ENCODE data around the gene PLXNB1.
A peak's percentile ranks its signal among the peaks of the same experiment; 100 is the strongest.

The PLXNB1 gene

DNA sequence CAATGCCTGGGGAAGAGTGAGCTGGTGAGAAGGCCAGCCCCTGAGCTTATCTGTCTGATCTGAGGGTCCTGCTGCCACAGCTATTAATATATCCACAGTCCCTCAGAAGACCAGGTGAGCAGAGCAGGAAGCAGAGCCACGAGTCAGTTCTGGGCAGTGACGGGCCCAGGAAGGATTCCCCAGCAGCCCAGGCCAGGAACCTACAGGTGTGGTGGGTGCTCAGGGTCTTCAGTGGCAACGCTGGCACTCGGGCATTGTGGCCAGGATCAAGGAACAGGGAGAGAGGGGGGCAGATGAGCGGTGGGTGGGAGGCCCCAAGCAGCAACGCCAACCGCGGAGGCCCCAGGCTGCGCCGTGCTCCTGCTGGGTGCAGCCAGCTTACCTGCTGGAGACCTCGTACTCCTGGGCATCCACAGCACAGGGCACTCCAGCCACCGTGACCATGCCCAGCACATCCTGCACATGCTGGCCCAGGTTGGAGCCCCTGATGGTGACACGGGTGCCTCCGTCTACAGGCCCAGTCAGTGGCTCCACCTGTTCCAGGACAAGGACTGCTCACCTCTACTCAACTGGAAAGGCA is 12.3 kb downstream of the PLXNB1 start:
- DNase-seq: no peak

DNA sequence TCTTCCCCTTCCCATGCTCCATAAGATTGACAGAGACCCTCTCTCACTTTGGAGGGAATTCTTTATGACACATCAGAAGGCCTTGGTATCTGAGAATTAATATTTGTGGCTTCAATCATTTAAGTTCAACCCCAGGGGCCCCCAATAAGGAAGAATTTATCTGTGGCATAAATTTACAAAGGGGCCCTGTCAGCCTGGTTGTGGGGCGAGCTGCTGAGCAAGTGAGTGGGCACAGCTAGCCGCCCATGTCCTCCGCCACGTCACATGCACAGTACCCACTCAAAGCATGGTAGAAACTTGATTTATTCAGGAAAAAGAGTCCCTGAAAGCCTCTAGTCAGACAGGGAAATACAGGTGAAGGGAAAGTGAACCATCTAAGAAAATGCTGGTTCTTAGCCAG is 13.3 kb downstream of the PLXNB1 start:
- DNase-seq: no peak

DNA sequence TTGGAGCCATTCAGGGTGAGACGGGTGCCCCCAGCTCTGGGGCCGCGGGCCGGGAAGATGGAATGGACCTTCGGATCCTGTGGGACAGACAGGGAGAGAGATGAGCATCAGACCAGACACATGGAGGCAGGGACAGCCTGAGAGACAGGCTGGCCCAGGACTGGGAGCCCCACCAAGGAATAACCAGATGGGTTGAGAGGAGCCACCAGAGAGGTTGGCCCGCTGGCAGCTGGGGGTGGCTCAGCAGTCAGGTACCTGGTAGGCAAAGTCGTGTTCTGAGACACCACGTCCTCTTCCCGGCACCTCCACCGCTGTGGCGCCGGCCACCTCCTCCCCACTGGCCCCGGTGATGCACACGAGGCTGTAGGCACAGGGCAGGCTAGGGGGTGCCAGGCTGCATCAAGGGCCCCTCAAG is 13.8 kb downstream of the PLXNB1 start:
- no peak for DNase-seq

DNA sequence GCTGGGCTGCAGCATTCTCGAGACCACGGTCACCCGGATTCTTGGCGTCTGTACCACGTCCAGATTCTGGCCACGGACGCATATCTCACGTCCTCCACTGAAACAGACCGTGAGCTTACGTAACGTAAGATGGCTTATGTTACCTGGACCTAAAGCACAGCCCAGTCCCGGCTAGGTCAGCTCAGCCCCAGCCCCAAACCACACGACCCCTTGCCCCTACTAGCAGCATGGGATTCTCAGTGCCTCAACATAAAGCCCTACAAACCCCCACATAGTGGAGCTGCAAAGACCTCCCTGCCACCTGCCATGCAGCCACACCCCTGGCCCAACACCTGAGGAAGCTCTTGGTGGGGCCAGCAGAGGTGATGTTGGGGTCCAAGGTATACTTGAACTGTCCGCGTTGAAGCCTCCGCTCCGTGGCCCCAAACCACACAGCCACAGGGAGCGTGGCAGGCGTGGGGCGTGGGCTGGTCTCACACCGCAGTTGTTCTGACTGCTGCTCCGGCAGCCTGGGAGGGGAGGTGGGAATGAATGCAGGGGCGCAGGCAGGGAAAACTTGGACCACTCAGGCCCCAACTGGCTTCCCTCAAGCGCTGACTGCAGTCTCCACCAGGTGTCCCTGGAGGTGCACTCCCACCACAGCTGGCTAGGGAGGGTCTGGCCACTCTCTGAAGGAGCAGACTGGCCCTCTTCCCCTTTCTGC is 14.5 kb downstream of the PLXNB1 start:
- DNase-seq: no peak

DNA sequence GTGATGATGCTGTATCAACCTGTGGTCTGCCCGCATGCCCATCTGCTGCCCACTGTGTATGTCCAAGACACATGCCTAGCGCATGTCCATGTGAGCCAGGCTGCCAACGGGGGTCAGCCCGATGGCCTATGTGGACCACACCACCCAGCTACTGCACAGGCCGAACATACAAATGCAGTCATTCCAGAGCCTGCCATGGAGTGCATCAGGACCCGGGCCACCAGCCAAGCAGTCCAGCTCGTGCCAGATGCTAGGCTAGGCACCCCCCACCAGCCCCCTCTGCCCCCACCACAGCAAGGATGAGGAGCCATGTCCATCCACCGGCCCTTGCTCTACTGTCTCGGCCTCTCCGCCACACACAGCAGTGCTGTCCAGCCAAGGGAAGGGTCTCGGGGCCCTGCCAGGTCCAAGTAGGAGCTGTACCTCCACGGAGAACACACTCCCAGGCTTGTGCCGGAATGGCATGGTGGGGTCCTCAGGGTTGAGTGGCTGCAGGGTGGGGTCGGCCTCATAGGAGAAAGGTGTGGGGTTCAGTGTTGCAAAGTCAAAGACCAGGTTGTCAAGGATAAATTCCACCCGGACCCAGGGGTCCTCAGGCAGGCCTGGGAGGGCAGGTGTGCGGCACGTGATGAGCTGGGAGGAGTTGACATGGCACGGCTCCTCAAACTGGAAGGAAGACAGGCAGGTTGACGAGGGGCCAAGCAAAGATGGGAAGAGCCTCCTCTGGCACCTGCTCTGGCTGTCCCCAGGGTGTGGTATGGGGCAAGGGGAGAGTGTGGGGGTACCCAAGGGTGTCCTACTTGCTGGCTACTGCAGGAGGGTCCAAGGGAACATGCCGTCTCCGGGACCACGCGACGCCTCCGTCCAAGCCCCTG is 15.3 kb downstream of the PLXNB1 start:
- peak; percentile 21 for DNase-seq

DNA sequence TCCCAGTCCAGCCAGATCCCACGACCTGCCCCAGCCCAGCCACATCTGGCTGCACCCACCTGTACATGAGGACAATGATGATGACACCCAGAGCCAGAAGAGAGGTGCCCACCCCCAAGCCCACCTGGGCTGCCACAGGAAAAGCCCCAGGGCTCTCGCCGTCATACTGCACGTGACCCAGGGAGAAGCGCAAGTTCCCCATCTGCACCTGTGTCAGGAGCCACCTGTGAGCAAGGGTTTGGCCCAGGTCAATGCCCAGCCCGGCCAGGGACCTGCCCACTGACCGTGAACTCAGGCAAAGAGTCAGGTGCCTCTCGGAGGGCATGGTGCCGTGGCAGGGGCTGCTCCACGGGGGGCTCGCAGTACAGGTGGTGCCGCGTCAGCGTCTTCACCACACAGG is 16.3 kb downstream of the PLXNB1 start:
- no peak for DNase-seq

DNA sequence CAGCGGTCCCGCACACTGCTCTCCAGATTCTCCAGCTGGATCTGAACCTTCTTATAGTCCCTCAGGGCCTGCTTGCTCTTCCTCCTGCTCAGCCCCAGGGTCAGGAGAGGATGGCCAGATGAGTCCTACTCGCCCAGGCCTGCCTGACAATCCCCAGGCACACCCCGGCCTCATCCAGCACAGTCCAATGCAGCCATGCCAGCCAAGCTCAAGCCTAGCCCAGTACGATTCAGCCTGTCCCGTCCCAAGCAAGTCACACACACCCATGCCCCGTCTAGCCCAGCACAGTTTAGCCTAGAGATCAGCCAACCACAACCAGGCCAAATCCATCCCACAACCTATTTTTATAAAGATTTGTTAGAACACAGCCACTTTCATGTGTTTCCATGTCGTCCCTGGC is 16.8 kb downstream of the PLXNB1 start:
- peak; percentile 40 for DNase-seq

DNA sequence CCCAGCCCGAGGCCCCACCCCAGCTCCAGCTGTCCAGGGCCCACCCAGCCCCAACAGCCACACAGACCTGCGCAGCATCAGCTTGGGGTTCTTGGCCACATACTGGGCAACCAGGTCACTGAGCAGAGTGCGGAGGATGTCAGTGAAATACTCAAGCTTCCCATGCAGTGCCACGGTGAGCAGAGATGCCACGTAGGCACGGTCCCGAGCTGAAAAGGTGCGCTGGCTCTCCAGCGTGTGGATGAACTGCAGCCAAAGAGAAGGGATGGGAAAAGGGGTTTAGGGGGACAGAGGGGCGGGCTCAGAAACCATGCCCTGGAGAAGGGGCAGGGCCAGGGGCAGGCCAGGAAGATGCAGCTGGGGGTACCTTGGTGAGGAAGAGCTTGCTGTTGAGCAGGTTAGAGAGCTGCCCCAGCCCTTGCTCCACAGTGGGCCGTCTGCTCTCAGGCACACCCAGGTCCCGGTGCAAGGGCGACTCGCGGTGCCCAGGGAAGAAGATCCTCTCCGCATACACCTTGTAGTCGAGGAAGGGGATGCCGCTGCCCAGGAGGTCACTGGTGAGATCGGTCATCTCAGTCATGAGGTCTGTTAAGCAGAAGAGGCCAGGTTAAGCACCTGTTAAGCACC is 17.4 kb downstream of the PLXNB1 start:
- DNase-seq: peak; percentile 29

DNA sequence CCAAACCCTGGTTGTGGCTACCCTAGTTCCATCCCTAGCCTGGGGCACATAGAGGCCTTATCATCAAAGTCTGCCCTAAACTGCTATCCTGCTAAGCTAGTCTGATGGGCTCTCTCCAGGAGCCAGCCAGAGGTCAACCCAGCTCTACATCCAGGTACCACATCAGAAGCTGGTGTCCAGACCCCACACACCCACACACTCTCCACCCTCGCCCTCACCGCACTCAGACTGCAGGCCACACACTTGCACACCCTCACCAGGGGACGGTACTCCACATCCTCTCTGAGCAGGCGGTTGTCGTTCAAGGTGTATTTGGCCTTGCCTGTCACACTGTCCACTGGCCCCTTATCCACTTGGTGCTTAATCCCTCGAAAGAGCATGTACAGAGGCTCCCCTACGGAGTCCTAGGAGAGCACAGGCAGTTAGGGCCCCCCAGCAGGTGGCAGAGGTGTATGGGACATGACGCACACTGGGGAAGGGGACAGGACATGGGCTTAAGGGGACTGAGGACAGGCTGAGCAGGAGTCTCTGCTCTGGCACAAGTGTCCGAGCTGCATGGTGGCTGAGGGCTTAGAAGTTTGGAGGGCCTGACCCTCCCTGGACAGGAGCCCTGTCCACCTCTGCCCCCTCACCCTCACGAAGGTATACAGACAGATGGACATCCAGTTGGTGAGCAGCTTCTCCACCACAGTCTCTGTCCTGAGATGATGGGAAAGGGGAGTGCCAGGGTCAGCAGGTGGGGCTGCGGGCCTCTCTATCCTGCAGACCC is 18.1 kb downstream of the PLXNB1 start:
- no peak for DNase-seq

DNA sequence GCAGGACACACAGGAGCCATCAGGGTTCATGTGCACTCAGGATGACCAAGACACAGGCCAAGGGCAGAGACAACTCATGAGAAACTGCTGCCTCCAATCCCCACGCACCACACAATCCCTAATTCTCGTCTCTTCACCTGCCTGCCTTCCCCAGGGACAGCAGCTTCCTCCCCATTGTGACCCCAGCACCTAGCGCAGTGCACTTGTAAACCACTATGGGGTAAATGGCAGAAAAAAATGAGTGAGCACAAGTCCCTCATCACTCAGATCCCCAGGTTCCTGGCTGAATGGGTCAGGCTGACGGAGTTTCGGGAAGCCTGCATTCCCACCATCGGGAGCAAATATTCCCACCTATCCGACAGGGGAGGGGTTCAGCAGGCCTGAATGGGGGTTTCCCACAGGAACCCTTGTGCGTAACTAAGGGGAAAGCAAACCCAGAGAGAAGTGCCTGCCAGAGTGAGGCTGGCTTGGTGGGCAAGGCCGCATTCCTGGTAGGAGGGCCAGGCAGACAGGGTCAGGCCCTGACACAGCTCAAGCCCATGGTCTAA is 18.8 kb downstream of the PLXNB1 start:
- peak; percentile 16 for DNase-seq

DNA sequence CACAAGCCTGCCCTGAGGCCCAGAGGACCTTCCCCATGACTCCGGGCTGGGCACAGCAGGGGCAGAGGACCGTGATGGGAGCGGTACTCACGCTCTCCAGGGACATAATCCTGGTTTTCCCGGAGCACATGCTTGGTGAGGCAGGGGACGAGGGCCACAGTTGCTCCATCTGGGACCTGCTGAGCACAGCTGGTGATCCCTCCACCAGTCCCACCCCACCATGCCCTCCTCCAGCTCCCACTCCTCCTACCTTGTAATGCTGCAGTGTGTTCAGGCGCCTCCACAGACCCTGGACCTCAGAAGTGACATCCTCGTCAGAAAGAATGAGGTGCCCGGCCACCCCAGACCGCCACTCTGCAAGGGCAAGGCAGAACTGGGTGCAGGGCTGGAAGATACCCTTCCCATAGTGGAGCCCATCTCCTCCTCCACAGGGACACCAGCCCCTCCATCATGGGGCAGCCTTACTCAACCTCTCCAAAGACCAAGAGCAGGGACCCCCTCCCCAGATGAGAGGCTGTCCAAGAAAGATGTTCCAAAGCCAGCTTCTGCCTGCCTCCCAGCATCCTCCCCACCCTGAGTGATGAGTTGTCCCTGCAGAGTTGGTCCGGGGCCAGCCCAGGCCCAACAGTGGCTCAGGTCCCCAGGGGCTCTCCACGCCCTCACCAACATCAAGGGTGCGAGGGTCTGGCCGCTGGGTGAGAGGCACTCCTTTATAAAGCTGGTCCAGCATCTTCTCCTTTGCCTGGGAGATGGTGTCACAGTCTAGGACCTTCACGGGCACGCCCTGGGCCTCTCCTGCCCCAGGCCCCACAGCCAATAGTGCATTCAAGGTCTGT is 19.5 kb downstream of the PLXNB1 start:
- DNase-seq: peak; percentile 29

DNA sequence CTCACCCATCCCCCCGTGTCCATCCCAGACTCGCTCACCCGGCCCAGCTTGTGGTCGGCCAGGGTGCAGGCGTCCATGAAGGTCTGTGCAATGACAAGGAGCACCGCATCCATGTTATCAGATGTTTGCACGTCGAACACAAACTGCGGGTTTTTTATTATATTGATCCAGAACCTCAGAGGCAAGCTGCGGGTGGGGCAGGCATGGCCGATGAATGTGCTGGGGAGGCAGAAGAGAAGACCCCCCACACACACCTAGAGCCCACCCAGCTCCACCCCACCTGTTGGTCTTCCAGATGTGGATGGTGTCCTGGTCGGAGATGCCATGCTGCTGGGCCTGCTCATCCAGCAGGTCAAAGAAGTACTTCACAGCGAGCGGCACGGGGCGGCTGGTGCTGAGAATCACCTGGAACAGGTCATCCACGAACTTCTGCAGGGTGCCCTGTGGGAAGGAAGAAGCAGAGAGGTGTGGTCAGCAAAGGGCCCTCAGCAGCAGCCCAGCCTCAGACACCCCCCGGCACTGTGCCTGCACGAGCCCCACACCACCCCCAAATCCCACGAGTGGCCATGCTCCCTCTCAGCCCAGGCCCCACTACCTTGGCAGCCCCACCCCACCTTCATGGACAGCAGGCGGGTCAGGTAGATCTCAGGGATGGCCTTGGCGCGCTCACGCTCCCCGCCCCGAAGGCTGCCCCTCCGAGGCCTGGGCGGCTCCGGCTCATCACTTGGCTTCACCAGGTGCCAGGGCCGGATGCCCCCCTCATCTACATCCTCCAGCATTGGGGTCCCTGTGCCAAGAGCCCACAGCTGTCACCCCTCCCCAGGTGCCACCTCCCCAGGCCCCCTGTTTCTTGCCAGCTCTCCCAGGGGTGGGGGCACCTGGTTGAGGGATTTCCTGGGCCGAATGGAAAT is 20.3 kb downstream of the PLXNB1 start:
- no peak for DNase-seq

DNA sequence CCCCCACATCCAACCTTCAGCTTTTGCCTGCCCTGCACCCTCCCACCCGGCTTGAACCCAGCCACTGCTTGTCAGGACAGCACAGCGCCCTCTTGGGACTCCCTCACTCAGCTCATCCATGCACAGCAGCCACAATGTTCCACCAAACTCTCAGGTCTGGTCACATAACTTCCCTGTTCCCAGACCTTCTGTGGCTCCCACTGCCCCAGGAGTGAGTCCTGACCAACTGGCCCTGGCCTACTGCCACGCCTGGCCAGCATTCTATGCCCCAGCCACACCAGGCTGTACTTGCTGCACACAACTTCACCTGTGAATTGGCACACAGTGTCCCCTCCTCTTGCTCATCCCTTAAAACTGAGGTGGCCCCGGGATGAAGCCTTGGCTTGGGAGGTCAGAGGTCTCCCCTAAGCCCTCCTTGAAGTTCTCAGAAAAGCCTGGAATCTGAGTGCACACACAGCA is 21.0 kb downstream of the PLXNB1 start:
- no peak for DNase-seq

DNA sequence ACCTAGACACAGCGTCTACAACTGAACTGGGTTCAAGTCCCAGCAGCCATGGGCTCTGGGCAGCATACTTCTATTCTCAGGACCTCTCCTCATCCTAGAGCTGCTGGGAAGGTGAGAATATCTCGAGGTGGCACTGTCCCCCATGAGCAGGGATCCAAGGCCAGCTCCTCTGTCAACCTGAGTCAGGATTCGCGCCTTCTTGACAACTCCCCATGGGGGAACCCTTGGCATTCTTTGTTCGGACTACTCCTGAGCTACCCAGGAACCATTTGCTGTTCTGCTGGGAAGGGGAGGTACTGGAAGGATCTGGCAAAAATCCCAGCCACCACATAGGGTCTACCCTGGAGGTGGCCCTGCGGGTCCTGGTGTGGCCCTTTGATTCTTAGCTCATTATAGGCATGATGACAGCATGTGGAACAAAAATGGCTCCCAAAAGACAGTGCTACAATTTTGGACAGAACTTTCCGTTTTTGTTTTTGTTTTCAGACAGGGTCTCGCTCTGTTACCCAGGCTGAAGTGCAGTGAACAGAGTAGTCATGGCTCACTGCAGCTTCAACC is 22.3 kb downstream of the PLXNB1 start:
- peak; percentile 20 for DNase-seq

DNA sequence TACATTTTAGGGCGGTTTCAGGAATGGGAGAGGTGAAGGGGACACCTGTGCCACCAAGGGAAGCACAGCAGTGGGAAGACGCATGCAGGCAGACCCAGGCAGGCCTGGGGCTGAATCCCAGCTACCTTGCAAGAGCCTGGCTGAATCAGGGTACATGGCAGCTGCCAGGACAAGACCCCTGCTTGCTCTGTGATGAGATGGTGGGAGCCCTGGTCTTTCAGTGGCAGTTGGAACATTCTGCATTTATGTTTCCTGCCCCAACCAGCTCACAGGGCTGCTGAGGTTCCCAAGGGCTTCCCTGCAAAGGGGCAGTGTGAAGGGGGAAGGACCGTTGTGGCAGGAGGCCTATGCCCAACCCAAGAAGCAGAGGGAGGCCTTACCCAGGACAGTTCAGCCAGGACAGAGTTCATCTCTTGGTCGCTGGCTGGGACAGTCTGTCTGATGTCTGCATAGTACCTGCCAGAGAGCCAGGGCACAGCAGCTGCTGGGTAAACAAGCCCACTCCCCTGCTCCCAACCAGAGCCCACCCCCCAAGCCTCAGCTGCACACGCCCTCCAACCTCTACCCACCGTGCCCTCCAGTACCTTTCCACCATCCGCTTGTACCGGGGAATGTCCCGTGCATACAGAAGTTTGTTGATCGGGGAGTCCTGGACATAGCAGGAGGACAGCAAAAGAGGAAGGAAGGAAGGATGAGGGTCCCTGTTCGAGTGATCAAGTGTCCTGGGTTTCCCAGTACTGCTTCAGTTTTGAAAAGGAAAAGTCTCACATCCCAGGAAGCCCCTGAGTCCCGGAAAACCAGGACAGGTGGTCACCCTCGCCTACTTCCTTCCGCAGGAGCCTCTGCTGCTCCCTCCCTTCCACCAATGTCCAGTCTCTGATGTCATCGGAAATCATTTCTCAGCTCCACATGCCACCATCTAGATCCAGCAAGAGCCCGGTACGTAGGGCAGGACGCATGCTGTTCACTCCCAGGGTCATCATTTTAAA is 23.1 kb downstream of the PLXNB1 start:
- peak; percentile 14 for DNase-seq

DNA sequence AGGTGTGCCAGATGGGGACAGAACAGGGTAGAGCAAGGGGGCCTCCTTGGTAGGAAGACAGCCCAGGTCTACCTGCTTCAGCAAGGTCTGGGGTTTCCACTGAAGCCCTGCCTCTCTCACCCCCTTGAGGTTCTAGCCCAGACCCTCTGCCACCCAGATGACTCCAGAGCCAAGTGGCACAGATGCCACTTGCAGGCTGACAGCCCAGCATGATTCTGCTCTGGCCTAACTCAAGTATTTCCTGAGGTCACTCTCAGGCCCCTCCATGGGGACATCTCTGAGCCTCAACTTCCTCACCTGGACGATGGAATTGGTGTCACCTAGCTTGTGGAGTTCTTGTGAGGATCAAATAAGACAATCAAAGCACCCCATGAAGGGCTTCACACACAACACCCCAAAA is 23.9 kb downstream of the PLXNB1 start:
- DNase-seq: no peak

DNA sequence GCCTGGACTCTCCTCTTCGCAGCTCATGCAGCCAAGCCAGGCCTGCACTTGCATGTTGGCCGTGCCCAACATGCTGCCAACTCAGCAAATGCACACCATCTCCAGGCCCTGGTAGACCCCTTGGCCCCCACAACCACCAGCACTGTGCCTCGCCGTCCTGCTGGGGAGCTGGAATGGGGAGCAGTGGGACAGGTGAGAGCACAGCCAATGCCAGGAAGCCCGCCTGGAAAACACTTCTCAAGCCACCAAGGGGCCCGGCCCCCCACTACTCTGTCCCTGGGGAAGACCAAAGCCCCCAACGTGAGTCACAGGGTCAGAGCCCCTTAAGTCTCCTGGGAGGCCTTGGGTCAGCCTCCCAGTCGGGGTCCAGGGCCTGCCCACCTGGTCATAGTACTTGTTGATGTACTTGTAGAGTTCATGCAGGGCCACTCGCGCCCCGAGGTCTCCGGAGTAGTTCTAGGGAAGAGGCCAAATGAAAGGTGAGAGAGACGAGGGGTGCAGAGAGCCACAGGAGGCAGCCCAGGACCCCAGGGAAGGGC is 24.5 kb downstream of the PLXNB1 start:
- no peak for DNase-seq
